Neural cell (in vitro differentiated cells): ENCODE data around the gene PYGO1. TPM values are rescaled to one million over a fixed set of nuclear protein-coding genes. Genes with fewer than 3 reads are reported as not detected.
"Not testable (repeated sequence)": the region's sequence is repeated elsewhere in the genome, so short reads cannot be mapped to it uniquely, and the experiment has no call there.

Source experiments
- H2AFZ ChIP-seq: fragments of 200-600, 300-800 bp; sonication (generic), shearing (Covaris generic); 2 replicates; pipeline ENCODE4 v1.6.0; 2014; ENCODE audit warnings: low read depth, mild to moderate bottlenecking, antibody characterized with exemption, low read length, moderate library complexity
- H3F3A ChIP-seq: fragments of 200-600 bp; shearing (Covaris generic); 2 replicates; pipeline ENCODE4 v1.6.1; 2016; ENCODE audit warnings: mild to moderate bottlenecking, moderate library complexity, mixed read lengths, antibody characterized with exemption, low read length; ENCODE audit not compliant: insufficient read depth, poor library complexity, severe bottlenecking
- H3K27ac ChIP-seq: fragments of 200-600, 300-800 bp; sonication (generic), shearing (Covaris generic); 2 replicates; pipeline ENCODE4 v1.5.1; 2014; ENCODE audit warnings: mild to moderate bottlenecking, low read length, moderate library complexity
- H3K27me3 ChIP-seq: fragments of 300-800, 200-600 bp; sonication (generic), shearing (Covaris generic); 2 replicates; pipeline ENCODE4 v1.6.0; 2014; ENCODE audit warnings: mild to moderate bottlenecking, low read depth, low read length, moderate library complexity; ENCODE audit not compliant: insufficient read depth
- H3K36me3 ChIP-seq: fragments of 300-800, 200-600 bp; sonication (generic), shearing (Covaris generic); 2 replicates; pipeline ENCODE4 v1.5.1; 2014; ENCODE audit warnings: mild to moderate bottlenecking, antibody characterized with exemption, low read length, moderate library complexity; ENCODE audit not compliant: insufficient read depth
- H3K4me2 ChIP-seq: fragments of 300-800, 200-600 bp; sonication (generic), shearing (Covaris generic); 2 replicates; pipeline ENCODE4 v1.6.0; 2014; ENCODE audit warnings: mild to moderate bottlenecking, low read length
- H3K4me3 ChIP-seq: fragments of 300-800, 200-600 bp; sonication (generic), shearing (Covaris generic); 2 replicates; pipeline ENCODE4 v1.5.1; 2014; ENCODE audit warnings: mild to moderate bottlenecking, low read length, moderate library complexity
- H3K79me2 ChIP-seq: fragments of 200-600 bp; shearing (Covaris generic); replicated peaks from 2 replicates; pipeline ENCODE4 v1.6.0; 2014; ENCODE audit warnings: mild to moderate bottlenecking, low read length, moderate library complexity; ENCODE audit not compliant: insufficient read depth
- H3K9ac ChIP-seq: fragments of 300-800, 200-600 bp; sonication (generic), shearing (Covaris generic); 2 replicates; pipeline ENCODE4 v1.6.1; 2016; ENCODE audit warnings: mild to moderate bottlenecking, low read length, mixed read lengths
- H3K9me2 ChIP-seq: fragments of 200-600 bp; shearing (Covaris generic); 2 replicates; pipeline ENCODE4 v1.6.1; 2016; ENCODE audit warnings: mild to moderate bottlenecking, low read length, mixed read lengths; ENCODE audit not compliant: insufficient read depth
- H3K9me3 ChIP-seq: fragments of 200-600, 300-800 bp; sonication (generic), shearing (Covaris generic); 2 replicates; pipeline ENCODE4 v1.6.1; 2016; ENCODE audit warnings: mild to moderate bottlenecking, mixed run types, low read length, moderate library complexity, mixed read lengths
- H4K20me1 ChIP-seq: fragments of 200-600 bp; shearing (Covaris generic); 2 replicates; pipeline ENCODE4 v1.6.1; 2016; ENCODE audit warnings: mild to moderate bottlenecking, mixed run types; ENCODE audit not compliant: insufficient read depth
- CTCF ChIP-seq: fragments of 450-650 bp; IDR thresholded peaks from 2 replicates; pipeline ENCODE4 v1.5.1; 2014; ENCODE audit warnings: antibody characterized with exemption, mild to moderate bottlenecking, moderate library complexity; ENCODE audit not compliant: poor library complexity, severe bottlenecking
- EP300 ChIP-seq: fragments of 450-650 bp; conservative IDR thresholded peaks from 2 replicates; pipeline ENCODE4 v1.6.1; 2014; ENCODE audit warnings: antibody characterized with exemption, mild to moderate bottlenecking, moderate library complexity; ENCODE audit not compliant: poor library complexity, severe bottlenecking
- EZH2 ChIP-seq: fragments of 200-600, 300-800 bp; shearing (Covaris generic), sonication (generic); IDR thresholded peaks from 2 replicates; pipeline ENCODE4 v1.6.1; 2014; ENCODE audit warnings: antibody characterized with exemption, low read length, borderline replicate concordance, mild to moderate bottlenecking; ENCODE audit not compliant: insufficient read depth, poor library complexity, severe bottlenecking
- MXI1 ChIP-seq: fragments of 450-650 bp; conservative IDR thresholded peaks from 2 replicates; pipeline ENCODE4 v1.6.1; 2014; ENCODE audit warnings: antibody characterized with exemption, mild to moderate bottlenecking; ENCODE audit not compliant: poor library complexity, severe bottlenecking
- POLR2AphosphoS5 ChIP-seq: IDR thresholded peaks from 2 replicates; pipeline ENCODE4 v1.6.1; 2012
- RAD21 ChIP-seq: fragments of 450-650 bp; conservative IDR thresholded peaks from 2 replicates; pipeline ENCODE4 v1.6.1; 2014; ENCODE audit warnings: antibody characterized with exemption, mild to moderate bottlenecking, moderate library complexity
- REST ChIP-seq: IDR thresholded peaks from 2 replicates; pipeline ENCODE4 v1.6.1; 2012; ENCODE audit warnings: borderline replicate concordance
- SMC3 ChIP-seq: fragments of 450-650 bp; conservative IDR thresholded peaks from 2 replicates; pipeline ENCODE4 v1.6.1; 2014; ENCODE audit warnings: antibody characterized with exemption, mild to moderate bottlenecking, moderate library complexity; ENCODE audit not compliant: poor library complexity
- TAF1 ChIP-seq: IDR thresholded peaks from 2 replicates; pipeline ENCODE4 v1.6.1; 2012; ENCODE audit warnings: low read depth
- polyA plus RNA-seq: library from polyadenylated mRNA; depleted of rRNA; stranded (reverse); fragments of >200 nt; gene quantifications from 2 replicates; pipeline ENCODE4 v1.2.3, GENCODE V29; 2014

Gene PYGO1
- polyA plus RNA-seq, 1 donor from 2014 or later = 27.6 TPM

DNA sequence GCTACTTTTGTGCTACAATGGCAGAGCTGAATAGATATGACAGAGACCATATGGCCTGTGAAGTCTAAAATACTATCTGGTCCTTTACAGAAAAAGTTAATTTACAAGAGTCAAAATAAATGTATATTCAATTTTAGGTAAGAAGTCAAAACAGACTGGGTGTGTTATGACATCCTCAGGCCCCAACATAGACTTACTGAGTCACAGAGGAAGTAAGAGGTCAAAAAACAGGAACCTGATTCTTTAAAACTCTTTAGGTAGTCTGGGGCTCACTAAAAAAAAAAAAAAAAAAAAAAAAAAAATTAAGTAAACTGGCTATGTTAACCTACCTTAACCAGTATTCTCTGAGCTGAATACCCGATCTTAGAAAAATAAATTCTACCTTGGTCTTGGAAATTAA, 93.2 kb downstream of the PYGO1 start:
- Histone ChIP-seq H3K9me2 (no peaks in the 10 kb centered on the region), H3K9me3 (no peaks in the 10 kb centered on the region), H2AFZ (no peak overlapping the region), H3K79me2 (peaks cover 4% of the 10 kb centered on the region), H4K20me1 (no peaks in the 10 kb centered on the region), H3K9ac (no peak overlapping the region), H3K4me2 (no peak overlapping the region), H3K4me3 (no peak overlapping the region), H3K27me3 (no peaks in the 10 kb centered on the region), H3K27ac (no peak overlapping the region), H3K36me3 (no peaks in the 10 kb centered on the region), H3F3A (no peaks in the 10 kb centered on the region)
- no peak for TF ChIP-seq RAD21
- TF ChIP-seq POLR2AphosphoS5 = no peak
- TF ChIP-seq SMC3 = no peak
- no peak for TF ChIP-seq TAF1
- no peak for TF ChIP-seq CTCF
- TF ChIP-seq EZH2 = no peak
- TF ChIP-seq EP300 = no peak
- no peak for TF ChIP-seq REST
- no peak for TF ChIP-seq MXI1

- H3K36me3 ChIP-seq, H3K27me3 ChIP-seq, H3F3A ChIP-seq, H3K4me2 ChIP-seq, H3K9ac ChIP-seq, H3K9me3 ChIP-seq, H4K20me1 ChIP-seq, H3K9me2 ChIP-seq, H2AFZ ChIP-seq, H3K4me3 ChIP-seq, H3K27ac ChIP-seq, H3K79me2 ChIP-seq: not testable (repeated sequence)
Observed at GRCh38 chr15:55488952-55489600, 99.1 kb downstream of the PYGO1 start.

Other genes starting within 250 kb of the PYGO1 start
- 52.6 and 64.2 TPM in 2 replicates for gene CCPG1, start 180.0 kb downstream of the PYGO1 start, polyA plus RNA-seq
- gene PIERCE2, start 179.8 kb downstream of the PYGO1 start, polyA plus RNA-seq = 10.2 and 13.1 TPM in 2 replicates
- 8.5 and 16.9 TPM in 2 replicates for gene DNAAF4, start 80.1 kb downstream of the PYGO1 start, polyA plus RNA-seq
- gene PRTG, start 154.8 kb upstream of the PYGO1 start, polyA plus RNA-seq = 2.6 and 3.8 TPM in 2 replicates